Measurements from ENCODE around the gene PDCD10. TPM values are rescaled to one million over a fixed set of nuclear protein-coding genes. Genes with fewer than 3 reads are reported as not detected.

Gene PDCD10
- total and polyA plus RNA-seq, 2 donors (not counting 3 experiments of a cell fraction or from before 2014, with no cell fraction given): 21.3 to 47.8 TPM

GRCh38 chr3:167743799-167744198 is 9.1 kb upstream of the PDCD10 start:
- no peak overlapping the region for H3K4me2 ChIP-seq (ENCODE audit: insufficient read depth, low read length)
- CTCF ChIA-PET: interaction anchor here (1.0 kb wide), 1 partner anchor 8 kb away, joined by 3 read pairs; no protein-coding TSS in a partner anchor
- H3K4me3 ChIP-seq (replicated peaks in 1 of 3; ENCODE audit: insufficient read depth in 1 of 3, low read depth in 1 of 3, low read length in 3 of 3): no peak overlapping the region
- no peaks in the 10 kb centered on the region for H4K20me1 ChIP-seq (replicated peaks; ENCODE audit: control insufficient read depth, extremely low read depth, insufficient read depth, low read length)
- BruUV-seq (replicated peaks): no TSS peak
- FAIRE-seq (no peak), DNase-seq (ENCODE audit: low read depth, low spot score) (no peak)
- H3K27ac ChIP-seq (ENCODE audit: insufficient read depth, low read depth, low read length): no peak overlapping the region
- H3K9me1 ChIP-seq (replicated peaks; ENCODE audit: control insufficient read depth, extremely low read depth, insufficient read depth, low read length): no peaks in the 10 kb centered on the region
- no peaks in the 10 kb centered on the region for H3K79me2 ChIP-seq (ENCODE audit: control insufficient read depth, insufficient read depth, low read length)
- H2AFZ ChIP-seq (ENCODE audit: low read depth, low read length): no peak overlapping the region
- H3K36me3 ChIP-seq (ENCODE audit: control insufficient read depth in 2 of 2, extremely low read depth in 1 of 2, insufficient read depth in 2 of 2, low read length in 2 of 2): no peaks in the 10 kb centered on the region
- H3K27me3 ChIP-seq (ENCODE audit: control insufficient read depth in 2 of 2, insufficient read depth in 2 of 2, low read length in 2 of 2): no peaks in the 10 kb centered on the region
- H3K9me3 ChIP-seq (replicated peaks; ENCODE audit: control insufficient read depth, insufficient read depth, low read length): no peaks in the 10 kb centered on the region
- dilution Hi-C loops (cut with MboI; ENCODE audit: extremely low pct_ligation_motif_present, low sequenced_read_pairs): no loop called here
- POLR2A ChIA-PET: no interaction called here
- H3K4me1 ChIP-seq (ENCODE audit: control insufficient read depth, extremely low read depth, insufficient read depth, low read length): no peaks in the 10 kb centered on the region
- no peak overlapping the region for H3K9ac ChIP-seq (replicated peaks; ENCODE audit: extremely low read depth, insufficient read depth, low read length)
- TF ChIP-seq, protein P1, sequence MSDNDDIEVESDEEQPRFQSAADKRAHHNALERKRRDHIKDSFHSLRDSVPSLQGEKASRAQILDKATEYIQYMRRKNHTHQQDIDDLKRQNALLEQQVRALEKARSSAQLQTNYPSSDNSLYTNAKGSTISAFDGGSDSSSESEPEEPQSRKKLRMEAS (IDR thresholded peaks at IDR 0.05; ENCODE audit: insufficient read depth, insufficient read length): no peak
- no peak for TF ChIP-seq POLR2A (IDR thresholded peaks at IDR 0.05; ENCODE audit: low read depth, low read length)
- intact Hi-C loops (cut with micrococcal nuclease): no loop called here

DNA sequence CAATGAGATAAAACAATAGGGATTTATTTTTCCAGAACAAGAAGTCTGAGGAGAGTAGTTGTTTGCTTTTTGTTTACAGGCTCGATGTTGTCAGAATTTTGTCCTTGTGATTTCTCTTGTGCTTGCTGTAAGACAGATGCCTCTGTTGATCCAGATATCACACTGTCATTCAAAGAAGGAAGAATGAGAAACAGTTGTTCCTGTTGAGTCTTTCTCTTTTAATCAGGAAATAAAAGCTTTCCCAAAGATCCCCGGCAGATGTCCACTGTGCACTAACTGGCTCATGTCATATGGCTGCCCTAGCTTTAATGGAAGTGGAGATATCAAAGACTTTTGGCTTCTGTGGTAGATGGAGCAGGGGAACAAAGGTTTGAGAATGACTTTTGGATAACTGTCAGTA is 7.6 kb upstream of the PDCD10 start:
- dilution Hi-C loops (cut with MboI; ENCODE audit: extremely low pct_ligation_motif_present, low sequenced_read_pairs): no loop called here
- H3K36me3 ChIP-seq (ENCODE audit: control insufficient read depth in 2 of 2, extremely low read depth in 1 of 2, insufficient read depth in 2 of 2, low read length in 2 of 2): no peaks in the 10 kb centered on the region
- H3K4me1 ChIP-seq (ENCODE audit: control insufficient read depth, extremely low read depth, insufficient read depth, low read length): no peaks in the 10 kb centered on the region
- no peak for DNase-seq (ENCODE audit: low read depth, low spot score)
- FAIRE-seq: no peak
- H3K9ac ChIP-seq (replicated peaks; ENCODE audit: extremely low read depth, insufficient read depth, low read length): no peak overlapping the region
- no peak overlapping the region for H2AFZ ChIP-seq (ENCODE audit: low read depth, low read length)
- intact Hi-C loops (cut with micrococcal nuclease): no loop called here
- H3K27me3 ChIP-seq (ENCODE audit: control insufficient read depth in 2 of 2, insufficient read depth in 2 of 2, low read length in 2 of 2): peaks cover 0 to under 1% of the 10 kb centered on the region in 2 experiments
- TF ChIP-seq POLR2A (IDR thresholded peaks at IDR 0.05; ENCODE audit: low read depth, low read length): no peak
- no peak for TF ChIP-seq EZH2 (IDR thresholded peaks at IDR 0.05; ENCODE audit: borderline replicate concordance, low read depth, low read length, severe bottlenecking)
- no peak for TF ChIP-seq CTCF (IDR thresholded peaks at IDR 0.05; ENCODE audit: extremely low read depth in 1 of 2, insufficient read depth in 1 of 2, low read depth in 1 of 2, low read length in 2 of 2)
- no peak for TF ChIP-seq GATA2 (IDR thresholded peaks at IDR 0.05; ENCODE audit: insufficient read depth, insufficient read length, low read depth, low read length)
- no peak for TF ChIP-seq POLR2AphosphoS5 (IDR thresholded peaks at IDR 0.05; ENCODE audit: insufficient read depth, low read depth, low read length)
- no peak for TF ChIP-seq JUN (IDR thresholded peaks at IDR 0.05; ENCODE audit: borderline replicate concordance, insufficient read depth, insufficient read length, low read depth)
- TF ChIP-seq MYC (IDR thresholded peaks at IDR 0.05; ENCODE audit: low read depth, low read length): no peak
- no peak for TF ChIP-seq FOS (IDR thresholded peaks at IDR 0.05; ENCODE audit: borderline replicate concordance, insufficient read depth, low read length)
- TF ChIP-seq, protein P1 (IDR thresholded peaks at IDR 0.05; ENCODE audit: insufficient read depth, insufficient read length): no peak
- no peaks in the 10 kb centered on the region for H3K79me2 ChIP-seq (ENCODE audit: control insufficient read depth, insufficient read depth, low read length)
- no peaks in the 10 kb centered on the region for H3K9me1 ChIP-seq (replicated peaks; ENCODE audit: control insufficient read depth, extremely low read depth, insufficient read depth, low read length)
- ChIA-PET POLR2A (no interaction called here), CTCF (interaction anchor here (1.3 to 1.7 kb wide), 2 partner anchors 362 to 364 kb away, joined by 6 to 7 read pairs; partner anchors contain the start of gene ZBBX)
- H3K9me3 ChIP-seq (replicated peaks; ENCODE audit: control insufficient read depth, insufficient read depth, low read length): no peaks in the 10 kb centered on the region
- no peaks in the 10 kb centered on the region for H4K20me1 ChIP-seq (replicated peaks; ENCODE audit: control insufficient read depth, extremely low read depth, insufficient read depth, low read length)
- BruUV-seq (replicated peaks): no TSS peak
- no peak overlapping the region for H3K4me2 ChIP-seq (ENCODE audit: insufficient read depth, low read length)
- H3K4me3 ChIP-seq (replicated peaks in 1 of 3; ENCODE audit: insufficient read depth in 1 of 3, low read depth in 1 of 3, low read length in 3 of 3): no peak overlapping the region
- H3K27ac ChIP-seq (ENCODE audit: insufficient read depth, low read depth, low read length): no peak overlapping the region

Data from endothelial cell of umbilical vein (primary cell).